Mucosa of rectum (tissue), 2 donors: ENCODE measurements around the gene LRRC7.
"Not testable (repeated sequence)": the region's sequence is repeated elsewhere in the genome, so short reads cannot be mapped to it uniquely, and the experiment has no call there.

Experiments
- H3K27ac ChIP-seq, 2 donors: one replicate each; pipeline ENCODE4 v1.7.0; 2013; ENCODE audit warnings: inconsistent platforms in 2 of 2, low read depth in 2 of 2, low read length in 2 of 2
- H3K27me3 ChIP-seq, 2 donors: one replicate each; pipeline ENCODE4 v1.7.0; 2013; ENCODE audit warnings: low read length in 2 of 2; ENCODE audit not compliant: control insufficient read depth in 2 of 2, insufficient read depth in 2 of 2
- H3K36me3 ChIP-seq, 2 donors: one replicate each; pipeline ENCODE4 v1.7.0; 2013; ENCODE audit warnings: low read length in 2 of 2; ENCODE audit not compliant: control insufficient read depth in 2 of 2, insufficient read depth in 2 of 2
- H3K4me1 ChIP-seq, 2 donors: one replicate each; pipeline ENCODE4 v1.7.0; 2013; ENCODE audit warnings: low read length in 2 of 2, mild to moderate bottlenecking in 1 of 2; ENCODE audit not compliant: control insufficient read depth in 2 of 2, insufficient read depth in 2 of 2
- H3K4me3 ChIP-seq, 2 donors: one replicate each; pipeline ENCODE4 v1.7.0; 2013; ENCODE audit warnings: low read length in 2 of 2
- H3K9ac ChIP-seq, 2 donors: one replicate each; pipeline ENCODE4 v1.7.0; 2013; ENCODE audit warnings: low read length in 2 of 2, low read depth in 1 of 2, mild to moderate bottlenecking in 1 of 2
- H3K9me3 ChIP-seq, 2 donors: one replicate each; pipeline ENCODE4 v1.7.0; 2013; ENCODE audit warnings: low read length in 2 of 2; ENCODE audit not compliant: control insufficient read depth in 2 of 2
- donor health status: healthy.
- donor health status: Normal muscosa, but diverticular disease.

Gene LRRC7

GRCh38 chr1:69929308-69930057 lies 361.8 kb downstream of the LRRC7 start:
- Histone ChIP-seq H3K27ac (no peak overlapping the region), H3K27me3 (no peaks in the 10 kb centered on the region), H3K9me3 (no peaks in the 10 kb centered on the region), H3K9ac (no peak overlapping the region), H3K4me3 (no peak overlapping the region), H3K4me1 (no peaks in the 10 kb centered on the region), H3K36me3 (no peaks in the 10 kb centered on the region)

- H3K27ac ChIP-seq: no peak overlapping the region
- no peak overlapping the region for H3K4me3 ChIP-seq
- H3K9ac ChIP-seq: no peak overlapping the region
- no peaks in the 10 kb centered on the region for H3K9me3 ChIP-seq
- H3K4me1 ChIP-seq: no peaks in the 10 kb centered on the region
- no peaks in the 10 kb centered on the region for H3K27me3 ChIP-seq
- no peaks in the 10 kb centered on the region for H3K36me3 ChIP-seq
These were observed 362.7 kb downstream of the LRRC7 start for GRCh38 chr1:69930396-69930795.

GRCh38 chr1:69932760-69933159 lies 365.0 kb downstream of the LRRC7 start:
- Histone ChIP-seq H3K9ac (no peak overlapping the region), H3K36me3 (no peaks in the 10 kb centered on the region), H3K4me3 (no peak overlapping the region), H3K9me3 (no peaks in the 10 kb centered on the region), H3K4me1 (no peaks in the 10 kb centered on the region), H3K27me3 (no peaks in the 10 kb centered on the region), H3K27ac (no peak overlapping the region)

GRCh38 chr1:69940231-69940630 lies 372.5 kb downstream of the LRRC7 start:
- Histone ChIP-seq H3K9ac (no peak overlapping the region), H3K4me3 (no peak overlapping the region), H3K4me1 (no peaks in the 10 kb centered on the region), H3K27ac (no peak overlapping the region), H3K9me3 (no peaks in the 10 kb centered on the region), H3K36me3 (no peaks in the 10 kb centered on the region), H3K27me3 (no peaks in the 10 kb centered on the region)

- Histone ChIP-seq H3K9ac (no peak overlapping the region), H3K4me3 (no peak overlapping the region), H3K4me1 (no peaks in the 10 kb centered on the region), H3K9me3 (no peaks in the 10 kb centered on the region), H3K27me3 (no peaks in the 10 kb centered on the region), H3K27ac (no peak overlapping the region), H3K36me3 (no peaks in the 10 kb centered on the region)
These were observed 373.1 kb downstream of the LRRC7 start for GRCh38 chr1:69940816-69941215.

- Histone ChIP-seq H3K9ac (no peak overlapping the region), H3K36me3 (no peaks in the 10 kb centered on the region), H3K9me3 (no peaks in the 10 kb centered on the region), H3K27me3 (no peaks in the 10 kb centered on the region), H3K27ac (no peak overlapping the region), H3K4me1 (no peaks in the 10 kb centered on the region), H3K4me3 (no peak overlapping the region)
These were observed 375.3 kb downstream of the LRRC7 start for GRCh38 chr1:69943030-69943429.

GRCh38 chr1:69946935-69947334 lies 379.2 kb downstream of the LRRC7 start:
- Histone ChIP-seq H3K9ac (no peak overlapping the region), H3K27ac (no peak overlapping the region), H3K9me3 (no peaks in the 10 kb centered on the region), H3K4me1 (no peaks in the 10 kb centered on the region), H3K27me3 (no peaks in the 10 kb centered on the region), H3K4me3 (no peak overlapping the region), H3K36me3 (no peaks in the 10 kb centered on the region)

GRCh38 chr1:69947837-69948236 lies 380.1 kb downstream of the LRRC7 start:
- no peaks in the 10 kb centered on the region for H3K9me3 ChIP-seq
- H3K27ac ChIP-seq: no peak overlapping the region
- no peak overlapping the region for H3K9ac ChIP-seq
- H3K27me3 ChIP-seq: no peaks in the 10 kb centered on the region
- no peaks in the 10 kb centered on the region for H3K36me3 ChIP-seq
- H3K4me1 ChIP-seq: no peaks in the 10 kb centered on the region
- H3K4me3 ChIP-seq: no peak overlapping the region

- Histone ChIP-seq H3K9me3 (no peaks in the 10 kb centered on the region), H3K27me3 (no peaks in the 10 kb centered on the region), H3K9ac (no peak overlapping the region), H3K4me1 (no peaks in the 10 kb centered on the region), H3K27ac (no peak overlapping the region), H3K36me3 (no peaks in the 10 kb centered on the region), H3K4me3 (no peak overlapping the region)
These were observed 385.0 kb downstream of the LRRC7 start for GRCh38 chr1:69952676-69953075.

- not testable (repeated sequence) for H3K36me3 ChIP-seq, H3K4me1 ChIP-seq, H3K4me3 ChIP-seq, H3K9me3 ChIP-seq, H3K27me3 ChIP-seq, H3K27ac ChIP-seq, H3K9ac ChIP-seq
These were observed 394.7 kb downstream of the LRRC7 start for GRCh38 chr1:69962452-69962851.
